HCT116 (cell line): ENCODE measurements around the gene TMEM62.

Experiments used
- CBX3 ChIP-seq: IDR thresholded peaks from 2 replicates; pipeline ENCODE4 v1.6.1; 2012; ENCODE audit warnings: low read depth
- CEBPB ChIP-seq: IDR thresholded peaks from 2 replicates; pipeline ENCODE4 v1.6.1; 2012; ENCODE audit warnings: low read depth
- EGR1 ChIP-seq: IDR thresholded peaks from 2 replicates; pipeline ENCODE4 v1.6.1; 2012; ENCODE audit warnings: low read depth
- ELF1 ChIP-seq: IDR thresholded peaks from 2 replicates; pipeline ENCODE4 v1.6.1; 2012; ENCODE audit warnings: low read depth, borderline replicate concordance
- EZH2 ChIP-seq: fragments of 200-600 bp; sonication (generic); IDR thresholded peaks from 2 replicates; pipeline ENCODE4 v1.6.1; 2017; ENCODE audit warnings: antibody characterized with exemption, mixed run types
- EZH2phosphoT487 ChIP-seq: fragments of 200-600 bp; IDR thresholded peaks from 2 replicates; pipeline ENCODE4 v1.6.1; 2018; ENCODE audit warnings: antibody characterized with exemption, borderline replicate concordance
- POLR2A ChIP-seq: IDR thresholded peaks from 2 replicates; pipeline ENCODE4 v1.7.0; 2011; ENCODE audit warnings: borderline replicate concordance; ENCODE audit not compliant: insufficient read depth, insufficient read length; ENCODE audit errors: extremely low read depth
- POLR2AphosphoS5 ChIP-seq: IDR thresholded peaks from 2 replicates; pipeline ENCODE4 v1.6.1; 2011; ENCODE audit warnings: mild to moderate bottlenecking, low read depth, low read length, moderate library complexity
- SIN3A ChIP-seq: IDR thresholded peaks from 2 replicates; pipeline ENCODE4 v1.6.1; 2012; ENCODE audit warnings: low read depth
- SP1 ChIP-seq: IDR thresholded peaks from 2 replicates; pipeline ENCODE4 v1.6.1; 2012; ENCODE audit warnings: low read depth
- TF ChIP-seq, protein P1 (sequence below), 3 experiments: fragments of 200-600 bp in 1 of 3; sonication (generic) in 1 of 3; IDR thresholded peaks in 2 of 3; conservative IDR thresholded peaks in 1 of 3; 2 replicates each; pipeline ENCODE4 v1.5.1; 2012 to 2017; ENCODE audit warnings: low read depth in 2 of 3, low read length in 2 of 3, antibody characterized with exemption in 1 of 3, borderline replicate concordance in 1 of 3, control low read depth in 1 of 3, mild to moderate bottlenecking in 1 of 3, mixed read lengths in 1 of 3, mixed run types in 1 of 3, moderate library complexity in 1 of 3; ENCODE audit not compliant: insufficient read depth in 1 of 3
- TF ChIP-seq, protein P2 (sequence below): IDR thresholded peaks from 2 replicates; pipeline ENCODE4 v1.6.1; 2012; ENCODE audit warnings: low read depth
- TF ChIP-seq, protein P3 (sequence below): IDR thresholded peaks from 2 replicates; pipeline ENCODE4 v1.6.1; 2012
- TF ChIP-seq, protein P4 (sequence below): IDR thresholded peaks from 2 replicates; pipeline ENCODE4 v1.6.1; 2012

DNA sequence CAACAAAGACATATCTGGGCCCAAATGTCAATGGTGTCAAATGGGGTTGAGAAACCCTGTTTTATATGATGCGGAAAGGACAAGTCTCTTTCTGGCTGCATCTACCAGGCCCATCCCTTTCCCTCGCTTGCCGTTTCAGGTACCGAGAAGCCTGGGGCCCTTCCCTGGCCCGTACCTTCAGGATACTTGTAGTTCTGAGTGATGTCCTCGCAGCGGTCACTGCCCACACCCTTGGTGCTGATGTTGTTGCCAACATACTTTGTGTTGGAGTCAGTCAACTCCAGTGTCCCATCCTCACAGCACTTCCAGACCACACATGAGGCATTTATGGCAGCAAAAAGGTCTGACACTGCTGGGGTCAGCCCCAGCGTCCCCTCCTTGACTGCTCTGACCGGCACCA is 73.6 kb downstream of the TMEM62 start:
- TF ChIP-seq CEBPB (no peak), POLR2AphosphoS5 (no peak), POLR2A (no peak), ELF1 (no peak), CBX3 (no peak), SP1 (no peak), SIN3A (no peak), EGR1 (no peak), EZH2 (no peak), EZH2phosphoT487 (no peak)
- TF ChIP-seq, protein P1, sequence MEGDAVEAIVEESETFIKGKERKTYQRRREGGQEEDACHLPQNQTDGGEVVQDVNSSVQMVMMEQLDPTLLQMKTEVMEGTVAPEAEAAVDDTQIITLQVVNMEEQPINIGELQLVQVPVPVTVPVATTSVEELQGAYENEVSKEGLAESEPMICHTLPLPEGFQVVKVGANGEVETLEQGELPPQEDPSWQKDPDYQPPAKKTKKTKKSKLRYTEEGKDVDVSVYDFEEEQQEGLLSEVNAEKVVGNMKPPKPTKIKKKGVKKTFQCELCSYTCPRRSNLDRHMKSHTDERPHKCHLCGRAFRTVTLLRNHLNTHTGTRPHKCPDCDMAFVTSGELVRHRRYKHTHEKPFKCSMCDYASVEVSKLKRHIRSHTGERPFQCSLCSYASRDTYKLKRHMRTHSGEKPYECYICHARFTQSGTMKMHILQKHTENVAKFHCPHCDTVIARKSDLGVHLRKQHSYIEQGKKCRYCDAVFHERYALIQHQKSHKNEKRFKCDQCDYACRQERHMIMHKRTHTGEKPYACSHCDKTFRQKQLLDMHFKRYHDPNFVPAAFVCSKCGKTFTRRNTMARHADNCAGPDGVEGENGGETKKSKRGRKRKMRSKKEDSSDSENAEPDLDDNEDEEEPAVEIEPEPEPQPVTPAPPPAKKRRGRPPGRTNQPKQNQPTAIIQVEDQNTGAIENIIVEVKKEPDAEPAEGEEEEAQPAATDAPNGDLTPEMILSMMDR (IDR thresholded peaks at IDR 0.05 in 2 of 3, conservative IDR thresholded peaks at IDR 0.05 in 1 of 3; ENCODE audit: borderline replicate concordance in 1 of 3, insufficient read depth in 1 of 3, low read depth in 2 of 3, low read length in 2 of 3): no peak
- TF ChIP-seq, protein P2, sequence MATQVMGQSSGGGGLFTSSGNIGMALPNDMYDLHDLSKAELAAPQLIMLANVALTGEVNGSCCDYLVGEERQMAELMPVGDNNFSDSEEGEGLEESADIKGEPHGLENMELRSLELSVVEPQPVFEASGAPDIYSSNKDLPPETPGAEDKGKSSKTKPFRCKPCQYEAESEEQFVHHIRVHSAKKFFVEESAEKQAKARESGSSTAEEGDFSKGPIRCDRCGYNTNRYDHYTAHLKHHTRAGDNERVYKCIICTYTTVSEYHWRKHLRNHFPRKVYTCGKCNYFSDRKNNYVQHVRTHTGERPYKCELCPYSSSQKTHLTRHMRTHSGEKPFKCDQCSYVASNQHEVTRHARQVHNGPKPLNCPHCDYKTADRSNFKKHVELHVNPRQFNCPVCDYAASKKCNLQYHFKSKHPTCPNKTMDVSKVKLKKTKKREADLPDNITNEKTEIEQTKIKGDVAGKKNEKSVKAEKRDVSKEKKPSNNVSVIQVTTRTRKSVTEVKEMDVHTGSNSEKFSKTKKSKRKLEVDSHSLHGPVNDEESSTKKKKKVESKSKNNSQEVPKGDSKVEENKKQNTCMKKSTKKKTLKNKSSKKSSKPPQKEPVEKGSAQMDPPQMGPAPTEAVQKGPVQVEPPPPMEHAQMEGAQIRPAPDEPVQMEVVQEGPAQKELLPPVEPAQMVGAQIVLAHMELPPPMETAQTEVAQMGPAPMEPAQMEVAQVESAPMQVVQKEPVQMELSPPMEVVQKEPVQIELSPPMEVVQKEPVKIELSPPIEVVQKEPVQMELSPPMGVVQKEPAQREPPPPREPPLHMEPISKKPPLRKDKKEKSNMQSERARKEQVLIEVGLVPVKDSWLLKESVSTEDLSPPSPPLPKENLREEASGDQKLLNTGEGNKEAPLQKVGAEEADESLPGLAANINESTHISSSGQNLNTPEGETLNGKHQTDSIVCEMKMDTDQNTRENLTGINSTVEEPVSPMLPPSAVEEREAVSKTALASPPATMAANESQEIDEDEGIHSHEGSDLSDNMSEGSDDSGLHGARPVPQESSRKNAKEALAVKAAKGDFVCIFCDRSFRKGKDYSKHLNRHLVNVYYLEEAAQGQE: no peak
- TF ChIP-seq, protein P3, sequence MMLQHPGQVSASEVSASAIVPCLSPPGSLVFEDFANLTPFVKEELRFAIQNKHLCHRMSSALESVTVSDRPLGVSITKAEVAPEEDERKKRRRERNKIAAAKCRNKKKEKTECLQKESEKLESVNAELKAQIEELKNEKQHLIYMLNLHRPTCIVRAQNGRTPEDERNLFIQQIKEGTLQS: no peak
- TF ChIP-seq, protein P4, sequence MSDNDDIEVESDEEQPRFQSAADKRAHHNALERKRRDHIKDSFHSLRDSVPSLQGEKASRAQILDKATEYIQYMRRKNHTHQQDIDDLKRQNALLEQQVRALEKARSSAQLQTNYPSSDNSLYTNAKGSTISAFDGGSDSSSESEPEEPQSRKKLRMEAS: no peak
